SK-N-SH (cell line): ENCODE data around the gene VGLL4. TPM values are rescaled to one million over a fixed set of nuclear protein-coding genes. Genes with fewer than 3 reads are reported as not detected.

Experiments
- CTCF ChIA-PET: fragments of 300-600, 350-600 bp; formaldehyde crosslinking; extraction: SDS; loops from one replicate; lab custom pipeline; 2021; lab: Yijun Ruan, JAX
- POLR2A ChIA-PET: fragments of 350-600 bp; sonication (Branson Sonifier 250); formaldehyde crosslinking; extraction: SDS; loops from one replicate; lab custom pipeline; 2020; ENCODE audit warnings: antibody characterized with exemption, inconsistent platforms; lab: Yijun Ruan, JAX
- DNase-seq: peaks from one replicate; pipeline ENCODE4 v3.0.0; 2012
- H2AFZ ChIP-seq: fragments of 200-600 bp; sonication (generic); 2 replicates; pipeline ENCODE4 v1.8.1; 2016; ENCODE audit warnings: antibody characterized with exemption, mild to moderate bottlenecking, low read depth
- H3F3A ChIP-seq: fragments of 200-600 bp; sonication (generic); replicated peaks from 2 replicates; pipeline ENCODE3; 2016; ENCODE audit warnings: antibody characterized with exemption, mild to moderate bottlenecking; ENCODE audit not compliant: insufficient read depth
- H3K27ac ChIP-seq, 2 experiments: fragments of 200-500 bp in 1 of 2; fragments of 200-600 bp in 1 of 2; sonication (Bioruptor generic) in 1 of 2; sonication (generic), shearing (Covaris generic) in 1 of 2; 2 replicates each; pipeline versions ENCODE4 v1.5.1 to v1.6.1; 2014 to 2016; ENCODE audit warnings: low read depth in 2 of 2, inconsistent platforms in 1 of 2, low read length in 1 of 2, mild to moderate bottlenecking in 1 of 2, mixed read lengths in 1 of 2
- H3K27me3 ChIP-seq: fragments of 200-600 bp; sonication (generic), shearing (Covaris generic); 2 replicates; pipeline ENCODE4 v1.6.1; 2016; ENCODE audit warnings: mixed run types; ENCODE audit not compliant: insufficient read depth
- H3K36me3 ChIP-seq, 2 experiments: fragments of 200-500 bp in 1 of 2; fragments of 200-600 bp in 1 of 2; sonication (Bioruptor generic) in 1 of 2; sonication (generic) in 1 of 2; replicated peaks in 1 of 2; 2 replicates each; pipeline versions ENCODE3 to v1.5.1; 2014 to 2016; ENCODE audit warnings: low read length in 1 of 2, mild to moderate bottlenecking in 1 of 2; ENCODE audit not compliant: insufficient read depth in 2 of 2, control insufficient read depth in 1 of 2
- H3K4me1 ChIP-seq, 2 experiments: fragments of 200-500 bp in 1 of 2; fragments of 200-600 bp in 1 of 2; sonication (Bioruptor generic) in 1 of 2; sonication (generic), shearing (Covaris generic) in 1 of 2; 2 replicates each; pipeline versions ENCODE4 v1.5.1 to v1.6.1; 2014 to 2016; ENCODE audit warnings: low read depth in 1 of 2, low read length in 1 of 2, mixed run types in 1 of 2; ENCODE audit not compliant: insufficient read depth in 2 of 2, control insufficient read depth in 1 of 2
- H3K4me2 ChIP-seq: fragments of 200-600 bp; sonication (generic), shearing (Covaris generic); 2 replicates; pipeline ENCODE4 v1.6.1; 2017; ENCODE audit warnings: mixed run types
- H3K4me3 ChIP-seq, 2 experiments: fragments of 200-500 bp in 1 of 2; fragments of 200-600 bp in 1 of 2; sonication (Bioruptor generic) in 1 of 2; sonication (generic), shearing (Covaris generic) in 1 of 2; 2 replicates each; pipeline versions ENCODE4 v1.5.1 to v1.8.1; 2014 to 2016; ENCODE audit warnings: low read depth in 2 of 2, inconsistent platforms in 1 of 2, low read length in 1 of 2, mild to moderate bottlenecking in 1 of 2, mixed read lengths in 1 of 2, moderate library complexity in 1 of 2
- H3K79me2 ChIP-seq: fragments of 200-600 bp; sonication (generic); 2 replicates; pipeline ENCODE4 v1.8.1; 2017; ENCODE audit warnings: mild to moderate bottlenecking; ENCODE audit not compliant: insufficient read depth
- H3K9ac ChIP-seq: fragments of 200-600 bp; sonication (generic); 2 replicates; pipeline ENCODE4 v1.6.1; 2017; ENCODE audit warnings: mixed run types
- H3K9me2 ChIP-seq: fragments of 200-600 bp; sonication (generic); 2 replicates; pipeline ENCODE4 v1.6.1; 2017; ENCODE audit warnings: mixed run types
- H3K9me3 ChIP-seq: fragments of 200-600 bp; sonication (generic); 2 replicates; pipeline ENCODE4 v1.6.1; 2017; ENCODE audit warnings: mixed run types, mild to moderate bottlenecking, moderate library complexity
- H4K20me1 ChIP-seq: fragments of 200-600 bp; sonication (generic); 2 replicates; pipeline ENCODE4 v1.6.1; 2017; ENCODE audit warnings: mild to moderate bottlenecking, mixed run types; ENCODE audit not compliant: insufficient read depth
- EZH2phosphoT487 ChIP-seq: fragments of 200-600 bp; sonication (generic); IDR thresholded peaks from 2 replicates; pipeline ENCODE4 v1.6.1; 2017; ENCODE audit warnings: low read depth, mixed run types, mild to moderate bottlenecking, antibody characterized with exemption, moderate library complexity, borderline replicate concordance
- FOSL2 ChIP-seq: IDR thresholded peaks from 2 replicates; pipeline ENCODE4 v1.4.0; 2012; ENCODE audit warnings: low read depth, mild to moderate bottlenecking, moderate library complexity, borderline replicate concordance
- FOXJ3 ChIP-seq: sonication (generic); formaldehyde crosslinking; IDR thresholded peaks from 2 replicates; pipeline ENCODE4 v1.5.1; 2020; ENCODE audit warnings: mild to moderate bottlenecking, missing genetic modification reagents
- FOXM1 ChIP-seq: IDR thresholded peaks from 2 replicates; pipeline ENCODE4 v1.4.0; 2012; ENCODE audit warnings: low read depth, mild to moderate bottlenecking
- JUND ChIP-seq: IDR thresholded peaks from 2 replicates; pipeline ENCODE4 v1.4.0; 2012
- MEF2A ChIP-seq: IDR thresholded peaks from 2 replicates; pipeline ENCODE4 v1.4.0; 2012; ENCODE audit warnings: low read depth, borderline replicate concordance
- MXI1 ChIP-seq: IDR thresholded peaks from 2 replicates; pipeline ENCODE4 v1.6.1; 2012; ENCODE audit warnings: mild to moderate bottlenecking, low read depth, low read length, improper control_type of control experiment
- NFIC ChIP-seq: IDR thresholded peaks from 2 replicates; pipeline ENCODE4 v1.4.0; 2012; ENCODE audit warnings: borderline replicate concordance
- NRF1 ChIP-seq: IDR thresholded peaks from 2 replicates; pipeline ENCODE4 v1.6.1; 2012; ENCODE audit warnings: low read depth, mild to moderate bottlenecking, low read length
- PBX3 ChIP-seq: IDR thresholded peaks from 2 replicates; pipeline ENCODE4; 2012
- POLR2AphosphoS5 ChIP-seq: IDR thresholded peaks from 2 replicates; pipeline ENCODE4 v1.6.1; 2012; ENCODE audit warnings: low read depth, low read length
- RAD21 ChIP-seq: IDR thresholded peaks from 2 replicates; pipeline ENCODE4 v1.6.1; 2012; ENCODE audit warnings: mild to moderate bottlenecking, low read length
- RFX5 ChIP-seq: IDR thresholded peaks from 2 replicates; pipeline ENCODE4 v1.6.1; 2012; ENCODE audit warnings: mild to moderate bottlenecking, improper control_type of control experiment, low read length
- RXRA ChIP-seq: IDR thresholded peaks from 2 replicates; pipeline ENCODE4 v1.4.0; 2012; ENCODE audit warnings: low read depth, mild to moderate bottlenecking, borderline replicate concordance
- SIN3A ChIP-seq: IDR thresholded peaks from 2 replicates; pipeline ENCODE4 v1.6.1; 2012; ENCODE audit warnings: low read depth, mild to moderate bottlenecking, low read length, moderate library complexity, borderline replicate concordance
- TCF12 ChIP-seq: IDR thresholded peaks from 2 replicates; pipeline ENCODE4 v1.4.0; 2012
- TEAD4 ChIP-seq: IDR thresholded peaks from 2 replicates; pipeline ENCODE4 v1.4.0; 2012; ENCODE audit warnings: mild to moderate bottlenecking, borderline replicate concordance; ENCODE audit not compliant: insufficient read depth
- YY1 ChIP-seq: IDR thresholded peaks from 2 replicates; pipeline ENCODE4 v1.4.0; 2012; ENCODE audit warnings: low read depth, mild to moderate bottlenecking
- WGBS: methylation state at CpG from one replicate; pipeline ENCODE4 v1.1.6; 2017; ENCODE audit warnings: low lambda C conversion rate; 5-methylcytosine and 5-hydroxymethylcytosine counted together
- polyA plus RNA-seq, 3 experiments: library from polyadenylated mRNA; depleted of rRNA; stranded (reverse); fragments of >200 nt; gene quantifications; 2 replicates each; pipeline ENCODE4 v1.2.3, GENCODE V29; 2012
- TF ChIP-seq, protein P1 (sequence below): fragments of 150-350 bp; IDR thresholded peaks from 2 replicates; pipeline ENCODE4 v1.6.1; 2016; ENCODE audit warnings: mild to moderate bottlenecking, low read depth, low read length
- TF ChIP-seq, protein P2 (sequence below): fragments of 200-600 bp; sonication (generic); IDR thresholded peaks from 2 replicates; pipeline ENCODE4 v1.6.1; 2017; ENCODE audit warnings: antibody characterized with exemption, mild to moderate bottlenecking, moderate library complexity
- TF ChIP-seq, protein P3 (sequence below): IDR thresholded peaks from 2 replicates; pipeline ENCODE4 v1.6.1; 2012; ENCODE audit warnings: mild to moderate bottlenecking, low read depth, low read length, moderate library complexity

The VGLL4 gene
- polyA plus RNA-seq, 1 of the 3 experiments (the other 2 are of a cell fraction), result 48.9 TPM

DNA sequence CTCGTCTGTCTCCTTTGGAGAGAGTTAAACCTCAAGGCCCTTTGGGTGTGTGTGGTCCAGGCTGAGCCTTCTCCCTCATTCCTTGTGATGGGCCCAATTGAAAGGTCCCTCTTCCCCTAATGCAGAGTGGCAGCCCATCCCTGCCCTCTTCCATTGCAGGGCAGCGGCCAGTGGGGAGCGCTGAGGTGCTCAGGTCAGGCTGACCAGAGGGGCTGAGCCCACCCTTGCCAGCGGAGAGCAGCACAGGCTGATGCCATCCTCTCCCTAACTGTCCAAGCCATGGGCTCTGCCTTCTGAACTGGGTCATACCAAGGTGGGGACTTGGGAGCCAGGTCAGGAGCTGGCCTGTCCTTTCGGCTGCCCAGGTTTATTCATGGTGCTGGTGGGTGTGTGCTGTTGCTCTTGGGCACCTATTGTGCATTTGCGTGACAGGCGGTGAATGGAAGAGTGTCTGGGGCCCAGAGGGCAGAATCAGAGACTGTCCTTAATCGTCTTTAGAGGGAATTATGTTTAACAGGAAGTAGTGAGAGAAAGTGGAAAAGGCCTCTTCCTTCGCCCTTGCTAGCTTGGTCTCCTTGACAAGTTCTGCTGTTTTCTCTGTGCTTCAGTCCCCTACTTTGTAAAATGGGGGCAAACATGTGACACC is 96.9 kb downstream of the VGLL4 start (continued):
- TF ChIP-seq RAD21 (no peak), FOXJ3 (CRISPR knock-in tag) (no peak), NRF1 (no peak), SIN3A (no peak), MXI1 (no peak)

- H3K27me3 ChIP-seq, result no peaks in the 10 kb centered on the region
- H3K79me2 ChIP-seq, result peaks cover 4% of the 10 kb centered on the region
- no peak overlapping the region for H3K4me3 ChIP-seq
- H4K20me1 ChIP-seq, result no peaks in the 10 kb centered on the region
- POLR2A ChIA-PET, result no interaction called here
- TF ChIP-seq NFIC (no peak), RAD21 (no peak), FOSL2 (no peak), FOXM1 (no peak), POLR2AphosphoS5 (no peak), RFX5 (no peak), PBX3 (no peak), TCF12 (no peak), SIN3A (no peak), JUND (no peak), YY1 (no peak), MEF2A (no peak), EZH2phosphoT487 (no peak), TEAD4 (no peak), RXRA (no peak), NRF1 (no peak)
- TF ChIP-seq, protein P1, sequence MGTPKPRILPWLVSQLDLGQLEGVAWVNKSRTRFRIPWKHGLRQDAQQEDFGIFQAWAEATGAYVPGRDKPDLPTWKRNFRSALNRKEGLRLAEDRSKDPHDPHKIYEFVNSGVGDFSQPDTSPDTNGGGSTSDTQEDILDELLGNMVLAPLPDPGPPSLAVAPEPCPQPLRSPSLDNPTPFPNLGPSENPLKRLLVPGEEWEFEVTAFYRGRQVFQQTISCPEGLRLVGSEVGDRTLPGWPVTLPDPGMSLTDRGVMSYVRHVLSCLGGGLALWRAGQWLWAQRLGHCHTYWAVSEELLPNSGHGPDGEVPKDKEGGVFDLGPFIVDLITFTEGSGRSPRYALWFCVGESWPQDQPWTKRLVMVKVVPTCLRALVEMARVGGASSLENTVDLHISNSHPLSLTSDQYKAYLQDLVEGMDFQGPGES, result no peak
- TF ChIP-seq, protein P2, sequence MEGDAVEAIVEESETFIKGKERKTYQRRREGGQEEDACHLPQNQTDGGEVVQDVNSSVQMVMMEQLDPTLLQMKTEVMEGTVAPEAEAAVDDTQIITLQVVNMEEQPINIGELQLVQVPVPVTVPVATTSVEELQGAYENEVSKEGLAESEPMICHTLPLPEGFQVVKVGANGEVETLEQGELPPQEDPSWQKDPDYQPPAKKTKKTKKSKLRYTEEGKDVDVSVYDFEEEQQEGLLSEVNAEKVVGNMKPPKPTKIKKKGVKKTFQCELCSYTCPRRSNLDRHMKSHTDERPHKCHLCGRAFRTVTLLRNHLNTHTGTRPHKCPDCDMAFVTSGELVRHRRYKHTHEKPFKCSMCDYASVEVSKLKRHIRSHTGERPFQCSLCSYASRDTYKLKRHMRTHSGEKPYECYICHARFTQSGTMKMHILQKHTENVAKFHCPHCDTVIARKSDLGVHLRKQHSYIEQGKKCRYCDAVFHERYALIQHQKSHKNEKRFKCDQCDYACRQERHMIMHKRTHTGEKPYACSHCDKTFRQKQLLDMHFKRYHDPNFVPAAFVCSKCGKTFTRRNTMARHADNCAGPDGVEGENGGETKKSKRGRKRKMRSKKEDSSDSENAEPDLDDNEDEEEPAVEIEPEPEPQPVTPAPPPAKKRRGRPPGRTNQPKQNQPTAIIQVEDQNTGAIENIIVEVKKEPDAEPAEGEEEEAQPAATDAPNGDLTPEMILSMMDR, result no peak
- TF ChIP-seq, protein P3, sequence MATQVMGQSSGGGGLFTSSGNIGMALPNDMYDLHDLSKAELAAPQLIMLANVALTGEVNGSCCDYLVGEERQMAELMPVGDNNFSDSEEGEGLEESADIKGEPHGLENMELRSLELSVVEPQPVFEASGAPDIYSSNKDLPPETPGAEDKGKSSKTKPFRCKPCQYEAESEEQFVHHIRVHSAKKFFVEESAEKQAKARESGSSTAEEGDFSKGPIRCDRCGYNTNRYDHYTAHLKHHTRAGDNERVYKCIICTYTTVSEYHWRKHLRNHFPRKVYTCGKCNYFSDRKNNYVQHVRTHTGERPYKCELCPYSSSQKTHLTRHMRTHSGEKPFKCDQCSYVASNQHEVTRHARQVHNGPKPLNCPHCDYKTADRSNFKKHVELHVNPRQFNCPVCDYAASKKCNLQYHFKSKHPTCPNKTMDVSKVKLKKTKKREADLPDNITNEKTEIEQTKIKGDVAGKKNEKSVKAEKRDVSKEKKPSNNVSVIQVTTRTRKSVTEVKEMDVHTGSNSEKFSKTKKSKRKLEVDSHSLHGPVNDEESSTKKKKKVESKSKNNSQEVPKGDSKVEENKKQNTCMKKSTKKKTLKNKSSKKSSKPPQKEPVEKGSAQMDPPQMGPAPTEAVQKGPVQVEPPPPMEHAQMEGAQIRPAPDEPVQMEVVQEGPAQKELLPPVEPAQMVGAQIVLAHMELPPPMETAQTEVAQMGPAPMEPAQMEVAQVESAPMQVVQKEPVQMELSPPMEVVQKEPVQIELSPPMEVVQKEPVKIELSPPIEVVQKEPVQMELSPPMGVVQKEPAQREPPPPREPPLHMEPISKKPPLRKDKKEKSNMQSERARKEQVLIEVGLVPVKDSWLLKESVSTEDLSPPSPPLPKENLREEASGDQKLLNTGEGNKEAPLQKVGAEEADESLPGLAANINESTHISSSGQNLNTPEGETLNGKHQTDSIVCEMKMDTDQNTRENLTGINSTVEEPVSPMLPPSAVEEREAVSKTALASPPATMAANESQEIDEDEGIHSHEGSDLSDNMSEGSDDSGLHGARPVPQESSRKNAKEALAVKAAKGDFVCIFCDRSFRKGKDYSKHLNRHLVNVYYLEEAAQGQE, result no peak
- TF ChIP-seq, all 33 proteins: peak for 0
- no peaks in the 10 kb centered on the region for H3K9me3 ChIP-seq
- H3K4me2 ChIP-seq, result no peak overlapping the region
- no peak overlapping the region for H3K9ac ChIP-seq
- H3K36me3 ChIP-seq, result peaks cover 0 to 10% of the 10 kb centered on the region in 2 experiments
- H2AFZ ChIP-seq, result no peak overlapping the region
- no peak overlapping the region for H3K27ac ChIP-seq
- DNase-seq, result no peak
- peaks cover 4% of the 10 kb centered on the region for H3F3A ChIP-seq
- H3K4me1 ChIP-seq, result peaks cover 8 to 9% of the 10 kb centered on the region in 2 experiments; a peak in 2 of 4 replicates
- CTCF ChIA-PET, result no interaction called here
- WGBS, result 94% methylated on average over 11 of the region's 16 CpGs
- no peaks in the 10 kb centered on the region for H3K9me2 ChIP-seq
Measured at GRCh38 chr3:11545186-11545851, 98.4 kb downstream of the VGLL4 start.
